ACC112 (cell line): Measurements from ENCODE around the gene PILRA.

ENCODE experiments used
- H2AFZ ChIP-seq: fragments of 200-600 bp; sonication (generic); one replicate; pipeline ENCODE4 v1.6.0; 2017; ENCODE audit warnings: antibody characterized with exemption, low read length; ENCODE audit not compliant: unreplicated experiment
- H3K27ac ChIP-seq: fragments of 200-600 bp; sonication (generic); 2 replicates; pipeline ENCODE4 v1.5.1; 2014; ENCODE audit warnings: low read depth, mild to moderate bottlenecking, antibody characterized with exemption, low read length, moderate library complexity
- H3K27me3 ChIP-seq: fragments of 200-600 bp; sonication (generic); 2 replicates; pipeline ENCODE4 v1.6.1; 2014; ENCODE audit warnings: mild to moderate bottlenecking, antibody characterized with exemption, low read length, moderate library complexity, mixed read lengths; ENCODE audit not compliant: insufficient read depth
- H3K36me3 ChIP-seq: fragments of 200-600 bp; sonication (generic); 2 replicates; pipeline ENCODE4 v1.6.1; 2016; ENCODE audit warnings: mild to moderate bottlenecking, antibody characterized with exemption, low read length, moderate library complexity, mixed read lengths; ENCODE audit not compliant: insufficient read depth
- H3K4me1 ChIP-seq: fragments of 200-600 bp; sonication (generic); one replicate; pipeline ENCODE4 v1.6.1; 2016; ENCODE audit warnings: low read length, mixed read lengths; ENCODE audit not compliant: insufficient read depth, unreplicated experiment, control insufficient read depth
- H3K4me3 ChIP-seq: fragments of 200-600 bp; sonication (generic); 2 replicates; pipeline ENCODE4 v1.5.1; 2014; ENCODE audit warnings: mild to moderate bottlenecking, low read depth, low read length
- H3K79me2 ChIP-seq: fragments of 200-600 bp; sonication (generic); one replicate; pipeline ENCODE4 v1.6.0; 2016; ENCODE audit warnings: low read length; ENCODE audit not compliant: control insufficient read depth, unreplicated experiment, insufficient read depth

PILRA gene

GRCh38 chr7:100413889-100414288 lies 40.6 kb downstream of the PILRA start:
- H3K27me3 ChIP-seq = no peaks in the 10 kb centered on the region
- H2AFZ ChIP-seq = no peak overlapping the region
- no peaks in the 10 kb centered on the region for H3K4me1 ChIP-seq
- no peaks in the 10 kb centered on the region for H3K79me2 ChIP-seq
- H3K4me3 ChIP-seq = no peak overlapping the region
- no peak overlapping the region for H3K27ac ChIP-seq
- H3K36me3 ChIP-seq = no peaks in the 10 kb centered on the region

DNA sequence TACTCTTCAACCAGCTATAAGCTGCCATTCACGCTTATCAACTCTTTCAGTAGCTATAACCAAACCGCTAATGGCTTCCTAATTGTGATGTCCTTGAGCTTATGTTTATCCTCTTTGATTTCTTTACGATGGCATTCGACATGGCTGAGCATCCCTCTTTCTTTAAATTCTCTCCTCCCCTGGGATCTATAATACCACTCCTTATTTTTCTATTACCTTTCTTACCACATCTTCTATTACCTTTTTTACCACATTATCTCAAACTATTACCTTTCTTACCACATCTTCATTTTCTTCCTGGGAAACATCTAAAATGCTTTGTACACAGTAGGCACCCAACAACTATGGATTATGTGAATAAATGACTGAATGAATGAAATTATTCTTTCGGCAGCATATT lies 42.2 kb downstream of the PILRA start:
- Histone ChIP-seq H3K79me2 (no peaks in the 10 kb centered on the region), H3K27ac (no peak overlapping the region), H2AFZ (no peak overlapping the region), H3K4me3 (no peak overlapping the region), H3K36me3 (no peaks in the 10 kb centered on the region), H3K27me3 (no peaks in the 10 kb centered on the region), H3K4me1 (no peaks in the 10 kb centered on the region)

- Histone ChIP-seq H3K36me3 (0 out of 2 replicates have a peak, but pooled peaks cover 4% of the 10 kb centered on the region), H3K27ac (no peak overlapping the region), H3K4me3 (no peak overlapping the region), H3K27me3 (no peaks in the 10 kb centered on the region), H2AFZ (no peak overlapping the region), H3K79me2 (no peaks in the 10 kb centered on the region), H3K4me1 (no peaks in the 10 kb centered on the region)
Observed at GRCh38 chr7:100418930-100419659, 45.8 kb downstream of the PILRA start.

- no peaks in the 10 kb centered on the region for H3K79me2 ChIP-seq
- H2AFZ ChIP-seq = no peak overlapping the region
- H3K27ac ChIP-seq = no peak overlapping the region
- H3K27me3 ChIP-seq = no peaks in the 10 kb centered on the region
- no peaks in the 10 kb centered on the region for H3K4me1 ChIP-seq
- 0 out of 2 replicates have a peak, but pooled peaks cover 4% of the 10 kb centered on the region for H3K36me3 ChIP-seq
- no peak overlapping the region for H3K4me3 ChIP-seq
Observed at GRCh38 chr7:100419660-100420226, 46.5 kb downstream of the PILRA start.

DNA sequence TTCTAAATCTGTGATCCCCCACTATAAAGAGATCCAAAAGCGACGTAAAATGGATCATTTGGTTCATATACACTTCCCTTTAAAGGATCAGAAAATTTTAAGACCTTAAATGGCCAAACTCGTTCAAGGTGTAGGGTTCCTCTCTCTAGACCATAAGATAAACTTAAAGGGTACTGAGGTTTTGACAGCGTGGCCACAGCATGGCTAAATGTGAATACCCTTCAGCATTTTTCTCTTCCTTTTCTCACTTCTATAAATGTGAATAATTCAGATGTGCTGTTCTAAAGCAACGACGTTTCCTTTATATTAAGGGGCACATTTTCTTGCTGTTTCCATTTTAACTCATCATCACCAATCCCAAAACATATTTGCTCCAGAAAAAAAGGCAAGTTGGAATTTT lies 50.0 kb downstream of the PILRA start:
- H2AFZ ChIP-seq = no peak overlapping the region
- H3K27ac ChIP-seq = no peak overlapping the region
- no peaks in the 10 kb centered on the region for H3K79me2 ChIP-seq
- peaks cover 4% of the 10 kb centered on the region for H3K4me1 ChIP-seq
- no peak overlapping the region for H3K4me3 ChIP-seq
- H3K36me3 ChIP-seq = 0 out of 2 replicates have a peak, but pooled peaks cover 4% of the 10 kb centered on the region
- no peaks in the 10 kb centered on the region for H3K27me3 ChIP-seq

GRCh38 chr7:100425347-100425746 lies 52.1 kb downstream of the PILRA start:
- Histone ChIP-seq H3K36me3 (0 out of 2 replicates have a peak, but pooled peaks cover 4% of the 10 kb centered on the region), H3K27ac (no peak overlapping the region), H3K4me1 (peaks cover 4% of the 10 kb centered on the region), H3K4me3 (no peak overlapping the region), H2AFZ (no peak overlapping the region), H3K27me3 (no peaks in the 10 kb centered on the region), H3K79me2 (peaks cover 6% of the 10 kb centered on the region)

GRCh38 chr7:100426516-100426915 lies 53.2 kb downstream of the PILRA start:
- H3K36me3 ChIP-seq = 0 out of 2 replicates have a peak, but pooled peaks cover 4% of the 10 kb centered on the region
- H3K4me3 ChIP-seq = no peak overlapping the region
- no peak overlapping the region for H2AFZ ChIP-seq
- H3K4me1 ChIP-seq = peaks cover 13% of the 10 kb centered on the region
- peaks cover 18% of the 10 kb centered on the region for H3K79me2 ChIP-seq
- no peak overlapping the region for H3K27ac ChIP-seq
- no peaks in the 10 kb centered on the region for H3K27me3 ChIP-seq

DNA sequence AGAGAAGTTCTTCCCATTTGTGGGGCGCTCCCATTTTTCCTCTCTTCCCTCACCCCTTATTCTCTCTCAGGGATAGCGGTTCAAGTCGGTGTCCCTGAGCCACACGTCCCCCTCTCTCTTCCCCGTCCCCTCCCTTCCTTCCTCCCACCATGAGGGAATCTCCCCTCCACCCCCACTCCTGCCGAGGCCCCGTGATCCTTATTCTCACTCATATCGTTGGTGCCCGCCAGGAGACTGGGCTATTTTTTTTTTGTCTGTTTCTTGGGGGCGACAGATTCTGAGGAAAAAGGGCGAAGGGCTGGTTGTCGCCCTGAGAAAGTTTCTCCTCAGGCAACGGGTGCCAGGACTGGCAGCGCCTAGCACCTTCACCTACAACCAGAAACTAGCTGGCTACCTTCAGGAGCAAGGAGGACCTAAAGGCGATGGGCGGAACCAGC lies 54.5 kb downstream of the PILRA start:
- Histone ChIP-seq H3K27me3 (no peaks in the 10 kb centered on the region), H3K4me1 (peaks cover 24% of the 10 kb centered on the region), H3K36me3 (0 out of 2 replicates have a peak, but pooled peaks cover 4% of the 10 kb centered on the region), H2AFZ (peak overlapping the region; percentile 76), H3K27ac (0 out of 2 replicates have a peak overlapping the region, but pooled peaks have one; percentile 95), H3K79me2 (peaks cover 29% of the 10 kb centered on the region), H3K4me3 (peak overlapping the region; percentile 80)

DNA sequence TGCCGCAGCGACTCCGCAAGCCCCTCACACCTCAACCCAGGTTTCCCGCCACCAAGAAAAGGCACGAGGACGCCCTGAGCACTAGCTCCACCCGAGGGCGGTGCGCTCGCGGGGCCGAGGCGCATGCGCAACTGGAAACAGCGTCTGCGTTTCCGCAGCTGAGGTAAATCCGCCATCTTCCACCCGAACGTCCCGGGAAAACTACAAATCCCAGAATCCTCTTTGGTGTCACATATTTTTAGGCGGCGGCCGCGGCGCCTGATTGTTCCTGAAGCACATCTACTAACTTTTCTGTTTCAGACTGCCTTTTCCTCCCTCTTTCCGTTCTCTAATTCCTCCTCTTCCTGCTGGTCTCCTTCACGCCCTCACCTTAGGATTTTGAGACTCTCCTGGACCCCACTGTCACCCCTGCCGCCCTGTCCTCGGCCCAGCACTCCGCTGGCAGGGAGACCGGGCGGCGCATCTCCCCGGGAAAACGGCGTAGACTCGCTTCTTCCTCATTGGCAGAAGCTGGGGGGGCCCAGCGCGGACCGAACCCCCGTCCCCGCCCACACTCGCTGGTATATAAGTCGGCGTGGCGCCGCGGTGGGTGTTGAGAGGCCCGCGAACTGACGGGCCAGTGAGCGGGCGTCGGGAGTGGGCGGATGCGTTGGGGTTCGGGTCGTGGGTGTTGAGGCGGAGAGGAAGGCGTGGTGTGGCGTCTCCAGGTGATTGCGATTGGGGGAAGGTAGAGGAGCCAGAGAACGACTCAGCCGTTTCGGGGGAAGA lies 55.1 kb downstream of the PILRA start, which contains the start of gene ZCWPW1:
Gene ZCWPW1 (minus strand): TSS at position 505 of the 768 bp plus-strand sequence. CDS start 8,054 bp downstream, outside the sequence.
- Histone ChIP-seq H3K27ac (peak within 1 kb of the TSS; percentile 95), H3K79me2 (peaks cover 29% of the 10 kb centered on the region), H3K4me3 (peak within 1 kb of the TSS; percentile 80), H3K36me3 (0 out of 2 replicates have a peak, but pooled peaks cover 1% of the 10 kb centered on the region), H3K4me1 (peaks cover 24% of the 10 kb centered on the region), H3K27me3 (no peaks in the 10 kb centered on the region), H2AFZ (peak within 1 kb of the TSS; percentile 76)

DNA sequence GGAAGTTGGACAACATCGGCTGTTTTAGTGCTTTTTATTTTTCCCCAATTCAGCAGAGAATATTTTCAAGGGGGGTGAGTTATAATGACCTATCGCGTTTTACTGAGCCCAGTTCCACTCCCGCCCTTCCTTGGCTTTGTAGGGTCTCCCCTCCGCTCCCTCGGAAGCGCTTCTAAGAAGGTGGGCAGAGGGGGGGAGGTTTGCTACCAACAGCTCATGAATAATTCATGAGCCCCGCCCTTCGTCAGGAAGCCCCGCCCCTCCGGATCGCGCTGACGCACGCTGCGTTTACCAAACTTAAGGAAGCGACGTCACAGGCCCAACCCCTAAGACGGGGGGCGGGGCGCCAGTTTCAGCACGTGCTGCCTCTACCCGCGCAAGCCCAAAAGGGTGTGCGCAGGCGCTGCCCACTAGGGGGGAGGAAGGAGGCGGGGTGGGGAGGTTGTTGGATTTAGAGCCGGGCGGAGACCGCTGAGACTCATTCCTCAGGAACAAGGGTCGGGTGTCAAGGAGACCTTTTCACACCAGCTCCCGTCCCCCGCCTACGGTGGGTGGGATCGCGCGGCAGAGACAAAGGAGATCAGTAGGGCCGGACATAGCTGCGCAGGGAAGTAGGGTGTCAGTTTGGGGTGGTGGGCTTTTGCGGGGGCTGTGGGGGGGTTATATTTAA lies 55.8 kb downstream of the PILRA start:
- no peaks in the 10 kb centered on the region for H3K27me3 ChIP-seq
- peak overlapping the region; percentile 80 for H3K4me3 ChIP-seq
- H3K36me3 ChIP-seq = 0 out of 2 replicates have a peak, but pooled peaks cover 7% of the 10 kb centered on the region
- peaks cover 31% of the 10 kb centered on the region for H3K79me2 ChIP-seq
- H3K27ac ChIP-seq = peak overlapping the region; percentile 95
- no peak overlapping the region for H2AFZ ChIP-seq
- H3K4me1 ChIP-seq = peaks cover 24% of the 10 kb centered on the region
